Stimulated activated CD4-positive, alpha-beta T cell treated with anti-CD3 and anti-CD28 coated beads, TNF-alpha, amount 100 ng/mL, for 4 hours (primary cell): ENCODE results near the gene CARD10.

ENCODE experiments used
- DNase-seq, 3 experiments: peaks; one replicate each; pipeline ENCODE4 v3.0.0-alpha.2; 2020; ENCODE audit warnings: low read depth in 3 of 3

The CARD10 gene

GRCh38 chr22:37462983-37463382, 56.2 kb downstream of the CARD10 start:
- no peak for DNase-seq

- DNase-seq: no peak
Measured at GRCh38 chr22:37462436-37462835, 56.8 kb downstream of the CARD10 start.

- DNase-seq: no peak
Measured at GRCh38 chr22:37461961-37462360, 57.3 kb downstream of the CARD10 start.

- no peak for DNase-seq
Measured at GRCh38 chr22:37460684-37461083, 58.5 kb downstream of the CARD10 start.

- no peak for DNase-seq
Measured at GRCh38 chr22:37459206-37459605, 60.0 kb downstream of the CARD10 start.

- DNase-seq: peak; percentile 64 to 83 (median 79)
Measured at GRCh38 chr22:37457093-37457893, 61.9 kb downstream of the CARD10 start.

- no peak for DNase-seq
Measured at GRCh38 chr22:37456346-37456745, 62.9 kb downstream of the CARD10 start.

- no peak for DNase-seq
Measured at GRCh38 chr22:37455896-37456295, 63.3 kb downstream of the CARD10 start.

GRCh38 chr22:37454857-37455686, 64.1 kb downstream of the CARD10 start:
- DNase-seq: no peak

GRCh38 chr22:37453696-37454095, 65.5 kb downstream of the CARD10 start:
- no peak for DNase-seq

GRCh38 chr22:37451218-37451617, 68.0 kb downstream of the CARD10 start:
- DNase-seq: no peak

GRCh38 chr22:37449331-37450001, 69.7 kb downstream of the CARD10 start:
- DNase-seq: no peak

GRCh38 chr22:37448516-37449127, 70.6 kb downstream of the CARD10 start:
- DNase-seq: no peak

- no peak for DNase-seq
Measured at GRCh38 chr22:37445501-37445900, 73.7 kb downstream of the CARD10 start.

GRCh38 chr22:37443977-37444376, 75.2 kb downstream of the CARD10 start:
- DNase-seq: no peak

GRCh38 chr22:37443086-37443485, 76.1 kb downstream of the CARD10 start:
- no peak for DNase-seq

GRCh38 chr22:37442537-37442936, 76.7 kb downstream of the CARD10 start:
- no peak for DNase-seq

GRCh38 chr22:37442135-37442534, 77.1 kb downstream of the CARD10 start:
- no peak for DNase-seq

GRCh38 chr22:37440875-37441274, 78.3 kb downstream of the CARD10 start:
- DNase-seq: no peak
